GM18868 (cell line): Measurements from ENCODE around the gene LAD1.
A peak's percentile ranks its signal among the peaks of the same experiment; 100 is the strongest.

Source experiments
- ATAC-seq: cut with Tn5 transposase; IDR thresholded peaks from one replicate; pipeline ENCODE4 v1.9.1; 2021; ENCODE audit warnings: mild to moderate bottlenecking, moderate library complexity; ENCODE audit not compliant: unreplicated experiment

Gene LAD1, protein sequence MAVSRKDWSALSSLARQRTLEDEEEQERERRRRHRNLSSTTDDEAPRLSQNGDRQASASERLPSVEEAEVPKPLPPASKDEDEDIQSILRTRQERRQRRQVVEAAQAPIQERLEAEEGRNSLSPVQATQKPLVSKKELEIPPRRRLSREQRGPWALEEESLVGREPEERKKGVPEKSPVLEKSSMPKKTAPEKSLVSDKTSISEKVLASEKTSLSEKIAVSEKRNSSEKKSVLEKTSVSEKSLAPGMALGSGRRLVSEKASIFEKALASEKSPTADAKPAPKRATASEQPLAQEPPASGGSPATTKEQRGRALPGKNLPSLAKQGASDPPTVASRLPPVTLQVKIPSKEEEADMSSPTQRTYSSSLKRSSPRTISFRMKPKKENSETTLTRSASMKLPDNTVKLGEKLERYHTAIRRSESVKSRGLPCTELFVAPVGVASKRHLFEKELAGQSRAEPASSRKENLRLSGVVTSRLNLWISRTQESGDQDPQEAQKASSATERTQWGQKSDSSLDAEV

DNA sequence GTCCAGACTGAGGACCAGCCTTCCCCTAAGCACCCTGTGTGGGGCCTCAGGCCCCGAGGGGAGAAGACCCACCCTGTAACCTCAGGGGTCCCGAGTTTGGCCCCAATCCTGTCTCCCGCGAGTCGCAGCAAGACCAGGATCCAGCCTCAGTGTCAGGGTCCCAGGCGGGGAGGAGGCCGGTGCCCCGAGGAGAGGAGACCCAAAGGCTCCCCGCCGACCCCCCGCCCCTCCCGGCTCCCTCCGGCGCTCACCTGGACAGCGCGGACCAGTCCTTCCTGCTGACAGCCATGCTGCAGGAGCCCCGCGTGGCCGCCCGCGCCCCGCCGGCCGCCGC lies at the start of gene LAD1:
Gene LAD1, minus strand, starts transcription at position 307 of the 334 bp plus-strand sequence. Its CDS starts 18 bp downstream, at position 289.
- ATAC-seq = no peak

DNA sequence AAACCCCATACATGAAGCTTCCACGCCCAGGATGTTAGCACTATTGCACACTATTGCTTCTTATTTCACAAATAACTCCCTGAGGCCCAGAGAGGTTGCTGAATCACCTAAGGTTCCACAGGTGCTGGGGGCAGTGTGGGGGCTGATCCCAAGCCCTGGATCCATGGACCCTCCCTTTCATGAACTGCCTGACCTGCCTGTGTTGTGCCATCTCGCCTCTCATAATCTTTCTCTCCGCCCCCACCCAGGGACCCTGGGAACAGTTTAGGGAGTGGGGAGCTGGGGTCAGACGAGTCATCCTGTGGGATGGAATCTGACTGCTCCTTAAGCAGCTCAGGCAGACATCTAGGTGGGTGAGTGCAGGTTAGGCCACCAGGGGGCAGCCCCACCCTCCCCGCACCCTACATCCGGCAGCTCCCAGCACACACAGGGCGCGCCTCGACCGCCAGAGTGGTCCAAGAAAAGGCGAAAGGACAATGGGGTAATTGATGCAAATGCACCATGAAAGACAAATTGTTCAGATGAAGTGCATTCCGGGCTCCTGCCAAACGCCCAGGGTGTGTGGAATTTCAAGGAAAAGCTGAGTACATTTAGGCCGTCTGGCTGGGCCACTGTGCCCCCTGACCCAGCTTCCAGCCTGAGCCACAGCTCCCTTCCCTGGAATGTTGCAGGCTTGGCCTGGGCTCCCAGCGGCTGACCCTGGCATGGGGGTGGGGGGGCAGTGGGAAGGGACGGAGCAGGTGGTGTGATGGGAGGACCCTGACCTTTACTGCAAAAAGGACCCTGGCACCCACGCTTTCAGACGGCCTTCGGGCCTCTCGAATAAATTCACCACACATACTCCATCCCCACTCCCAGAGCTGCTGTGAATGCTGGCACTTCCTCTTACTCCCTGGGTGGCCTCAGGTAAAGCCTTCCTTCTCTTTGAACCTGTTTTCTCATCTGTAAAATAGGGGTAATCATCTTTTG lies 49.1 kb upstream of the LAD1 start:
- ATAC-seq = peak; percentile 65

DNA sequence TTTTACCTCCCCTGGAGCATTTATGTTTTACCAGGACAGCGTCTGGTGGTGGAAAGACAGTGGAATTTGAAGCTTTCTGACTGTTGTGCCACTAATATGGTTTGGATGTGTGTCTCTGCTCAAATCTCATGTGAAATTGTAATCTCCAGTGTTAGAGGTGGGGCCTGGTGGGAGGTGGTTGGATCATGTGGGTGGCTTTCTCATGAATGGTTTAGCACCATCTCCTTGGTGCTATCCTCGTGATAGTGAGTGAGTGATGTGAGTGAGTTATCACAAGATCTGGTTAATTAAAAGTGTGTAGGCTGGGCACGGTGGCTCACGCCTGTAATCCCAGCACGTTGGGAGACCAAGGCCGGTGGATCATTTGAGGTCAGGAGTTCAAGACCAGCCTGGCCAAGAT lies 46.2 kb upstream of the LAD1 start:
- ATAC-seq = no peak

DNA sequence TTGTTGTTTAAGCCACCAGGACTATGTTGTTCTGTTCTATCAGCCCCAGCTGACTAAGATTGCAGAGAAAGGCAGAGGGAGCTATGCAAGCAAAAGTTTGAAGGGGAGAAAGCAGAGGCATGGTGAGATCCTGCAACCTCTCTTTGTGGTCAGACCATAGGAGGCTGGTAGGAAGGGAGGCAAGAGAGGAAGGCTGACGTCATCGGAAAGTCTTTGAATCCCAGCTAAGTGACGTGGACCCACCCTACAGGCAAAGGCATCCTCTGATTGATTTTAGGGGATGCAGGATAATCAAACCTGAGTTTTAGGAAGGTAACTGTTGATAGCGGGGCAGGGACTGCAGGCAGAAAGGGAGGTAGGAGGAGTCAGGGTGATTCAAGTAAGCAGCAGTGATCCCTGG lies 45.7 kb upstream of the LAD1 start:
- ATAC-seq = no peak

DNA sequence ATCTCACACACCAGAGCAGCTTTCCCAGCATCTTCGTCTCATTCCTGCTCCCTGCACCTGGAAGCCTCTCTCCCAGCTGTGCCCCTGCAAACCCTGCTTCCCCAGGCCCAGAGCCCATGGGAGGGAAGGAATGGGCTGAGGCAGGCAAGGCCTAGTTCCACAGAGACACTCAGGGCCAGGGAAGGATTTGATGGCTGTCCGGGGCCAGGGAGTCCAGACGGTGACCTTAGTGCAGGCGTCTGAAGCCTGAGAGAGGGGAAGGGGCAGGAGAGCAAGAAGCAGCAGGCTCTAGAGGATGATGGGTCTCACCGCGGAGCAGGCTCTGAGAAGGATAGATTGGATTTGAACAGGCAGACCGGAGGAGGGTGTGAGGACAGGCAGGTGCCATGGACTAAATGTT lies 44.6 kb upstream of the LAD1 start:
- ATAC-seq = no peak

DNA sequence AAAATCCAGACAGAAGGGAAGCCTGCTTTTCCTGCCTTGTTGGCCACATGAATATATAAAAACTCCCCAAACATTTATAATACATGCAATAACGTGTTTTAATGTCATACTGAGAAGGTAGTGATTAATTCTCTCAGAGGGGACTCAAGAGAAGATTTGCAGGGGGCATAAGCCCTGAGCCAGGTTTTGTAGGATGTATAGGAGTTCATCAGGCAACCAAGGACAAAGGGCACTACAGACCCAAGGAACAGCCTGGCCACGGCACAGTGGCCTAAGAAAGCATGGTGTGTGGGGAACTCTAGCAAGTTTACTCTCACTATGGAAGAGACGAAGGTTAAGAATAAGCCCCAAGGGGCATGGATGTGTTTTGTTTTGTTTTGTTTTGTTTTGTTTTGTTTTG lies 37.8 kb upstream of the LAD1 start:
- ATAC-seq = no peak

DNA sequence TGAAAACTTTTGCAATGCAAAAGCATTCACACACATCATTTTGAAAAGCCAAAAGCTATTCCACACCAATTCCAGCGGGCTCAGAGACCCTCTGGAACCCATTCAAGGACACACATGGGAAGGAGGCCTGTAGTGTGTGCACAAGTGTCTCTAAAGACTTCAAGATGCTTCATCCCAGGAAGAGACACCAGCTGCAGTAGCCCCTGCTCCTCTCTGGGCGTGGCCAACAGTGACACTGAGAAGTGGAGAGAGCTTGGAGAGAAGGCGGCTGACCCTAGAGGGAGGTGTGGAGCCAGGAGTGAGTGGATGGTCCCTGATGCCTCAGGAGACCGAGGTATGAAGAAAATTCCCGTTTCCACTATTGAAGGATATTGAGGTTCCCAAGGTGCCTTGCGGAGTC lies 37.3 kb upstream of the LAD1 start:
- no peak for ATAC-seq

DNA sequence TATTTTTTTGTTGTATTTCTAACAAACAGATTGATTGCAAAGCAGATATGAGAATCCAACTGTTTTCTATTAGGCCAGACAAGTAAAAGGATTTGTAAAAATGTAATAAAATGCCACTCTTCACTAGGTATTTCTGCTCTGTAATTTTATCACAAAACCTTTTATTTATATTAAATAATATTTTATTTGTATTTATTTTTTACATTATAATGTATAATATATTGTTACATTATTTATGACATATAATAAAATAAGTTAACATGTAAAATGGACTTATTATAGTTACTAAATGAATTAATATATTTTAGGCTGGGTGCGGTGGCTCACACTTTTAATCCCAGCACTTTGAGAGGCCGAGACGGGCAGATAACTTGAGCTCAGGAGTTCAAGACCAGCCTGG lies 35.1 kb upstream of the LAD1 start:
- ATAC-seq = no peak

DNA sequence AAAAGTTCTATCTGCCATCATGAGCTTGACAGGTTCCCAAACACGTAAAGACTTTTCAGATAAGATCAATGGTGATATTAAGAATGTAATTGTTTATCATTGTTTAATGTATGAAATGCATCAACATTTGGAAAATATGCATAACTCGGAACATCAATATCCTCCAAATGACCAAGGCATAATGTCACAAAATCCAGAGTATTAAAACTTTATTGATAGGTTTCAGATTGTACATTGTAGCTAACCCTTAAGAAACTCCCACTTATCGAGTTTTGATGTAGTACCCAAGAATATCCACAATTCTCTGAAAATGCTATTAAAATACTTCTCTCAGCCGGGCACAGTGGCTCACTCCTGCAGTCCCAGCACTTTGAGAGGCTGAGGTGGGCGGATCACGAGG lies 34.5 kb upstream of the LAD1 start:
- no peak for ATAC-seq

DNA sequence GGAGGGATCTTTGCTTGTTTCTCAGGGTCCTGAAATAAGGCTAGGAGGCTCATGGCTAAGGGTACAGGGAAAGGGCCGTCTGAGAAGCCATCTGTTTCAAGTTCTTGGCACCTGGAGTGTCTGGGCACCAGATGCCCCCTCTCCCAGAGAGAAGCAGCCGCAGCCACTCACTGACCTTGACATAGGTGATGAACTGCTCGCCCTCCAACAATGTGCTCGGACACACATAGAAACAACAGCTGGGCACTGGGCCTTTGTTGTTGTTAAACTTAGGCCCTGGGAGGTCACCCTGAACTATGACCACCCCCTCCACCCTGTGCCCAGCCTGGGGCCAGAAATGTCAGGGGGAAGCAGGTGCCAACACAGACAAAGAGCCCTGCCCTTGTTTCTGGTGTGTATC lies 31.7 kb upstream of the LAD1 start:
- no peak for ATAC-seq

DNA sequence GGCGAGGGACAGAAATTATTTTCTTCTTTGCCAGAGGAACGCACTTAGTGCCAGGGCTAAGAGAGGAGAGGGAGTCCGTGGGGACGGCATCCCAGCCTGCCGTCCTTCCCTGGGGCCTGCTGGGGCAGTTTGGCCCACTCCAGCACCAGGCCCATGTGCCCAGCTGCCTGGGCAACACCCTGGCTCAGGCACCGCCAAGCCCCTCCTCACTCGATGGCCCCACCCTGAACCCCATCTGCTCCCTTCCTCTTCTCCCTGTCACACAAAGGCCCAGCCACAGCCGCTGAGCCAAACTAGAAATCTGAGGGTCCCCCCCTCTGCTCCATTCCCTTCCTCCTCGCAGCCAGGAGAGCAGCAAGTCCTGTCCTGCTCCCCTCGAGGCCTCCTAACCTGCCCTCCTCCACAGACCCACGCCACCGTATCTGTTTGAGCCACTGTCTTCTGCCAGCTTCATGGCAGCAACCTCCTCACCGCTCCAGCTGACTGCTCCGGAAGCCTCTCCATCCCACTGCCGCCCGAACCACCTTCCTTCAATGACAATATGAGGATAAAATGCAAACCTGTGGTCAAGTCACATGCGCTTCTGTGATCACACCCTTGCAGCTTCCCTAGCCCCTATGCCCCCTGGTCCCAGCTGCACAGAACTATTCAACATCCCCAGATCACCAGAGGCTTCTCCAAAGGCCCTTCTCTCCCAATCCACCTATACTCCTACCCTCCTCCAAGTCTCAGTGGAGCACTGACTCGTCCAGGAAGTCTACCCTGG lies 30.8 kb upstream of the LAD1 start:
- no peak for ATAC-seq

DNA sequence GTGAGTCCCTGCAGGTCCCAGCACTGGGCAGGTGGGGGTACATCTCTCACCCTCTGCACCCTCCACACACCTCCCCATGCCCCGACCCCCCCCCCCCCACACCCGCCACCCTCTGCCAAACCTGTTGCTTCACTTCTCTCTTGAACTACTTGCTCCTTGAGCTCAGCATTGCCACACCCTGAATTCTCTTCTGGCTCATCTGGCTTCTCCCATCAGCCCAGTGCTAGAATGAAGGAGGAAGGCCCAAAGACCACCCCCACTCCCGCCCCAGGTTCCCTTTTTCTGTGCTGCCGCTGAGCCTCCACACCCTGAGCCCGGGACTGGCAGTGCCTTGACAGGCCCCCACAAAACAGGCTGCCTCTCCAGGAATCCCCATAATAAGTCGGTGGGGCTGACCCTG lies 28.8 kb upstream of the LAD1 start:
- no peak for ATAC-seq

DNA sequence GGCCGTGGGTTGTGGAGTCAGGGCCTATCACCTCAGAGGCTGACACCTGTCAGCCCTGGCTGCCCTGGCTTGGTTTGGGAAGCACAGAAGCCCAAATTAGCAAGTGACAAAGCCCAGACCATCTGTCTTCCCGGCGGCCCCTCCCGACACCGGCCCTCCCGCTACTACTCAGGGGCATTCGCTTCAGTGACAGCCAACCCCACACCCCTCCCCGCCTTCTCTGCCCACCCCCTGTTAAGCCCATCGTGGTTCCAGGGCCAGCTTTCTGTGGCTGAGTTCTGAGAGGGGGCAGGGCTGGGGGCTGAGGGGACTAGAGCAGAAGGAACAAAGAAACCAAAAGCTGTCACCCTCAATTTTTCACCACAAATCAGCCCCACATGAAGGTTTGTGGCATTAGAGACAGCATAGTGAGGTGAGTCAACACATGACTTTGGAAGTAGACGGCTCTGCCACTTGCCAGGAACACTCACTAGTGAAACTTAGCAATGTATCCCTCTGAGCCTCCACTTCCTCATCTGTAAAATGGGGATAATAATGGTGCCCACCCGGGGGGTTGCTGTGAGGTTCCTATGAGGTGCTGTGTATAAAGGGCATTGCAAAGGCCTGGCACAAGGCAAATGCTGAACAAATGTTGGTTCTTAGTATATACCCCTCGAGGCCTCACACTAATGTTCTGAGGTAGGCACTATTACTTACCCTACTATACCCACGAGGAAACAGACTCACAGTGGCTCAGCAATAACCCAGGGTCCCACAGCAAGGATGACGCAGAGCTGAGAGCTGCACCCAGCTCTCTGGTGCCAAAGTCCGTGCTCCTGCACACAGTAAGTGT lies 27.6 kb upstream of the LAD1 start:
- no peak for ATAC-seq

DNA sequence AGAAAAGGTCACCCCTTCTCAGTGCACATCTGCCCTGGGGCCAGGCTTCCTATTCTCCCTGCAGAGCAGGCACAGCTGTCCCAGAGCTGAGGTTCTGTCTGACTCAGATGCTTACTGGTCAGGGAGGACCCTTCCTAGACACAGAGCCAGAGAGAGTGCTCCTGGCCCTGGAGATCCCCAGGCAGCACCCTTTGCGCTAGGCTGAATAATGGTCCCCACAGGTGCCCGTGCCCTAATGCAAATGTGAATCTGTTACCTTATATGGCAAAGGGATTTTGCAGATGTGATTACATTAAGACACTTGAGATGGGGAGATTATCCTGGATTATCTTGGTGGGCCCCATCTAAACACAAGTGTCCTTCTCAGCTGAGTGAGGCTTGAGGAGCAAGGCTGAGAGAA lies 25.0 kb upstream of the LAD1 start:
- ATAC-seq = no peak

DNA sequence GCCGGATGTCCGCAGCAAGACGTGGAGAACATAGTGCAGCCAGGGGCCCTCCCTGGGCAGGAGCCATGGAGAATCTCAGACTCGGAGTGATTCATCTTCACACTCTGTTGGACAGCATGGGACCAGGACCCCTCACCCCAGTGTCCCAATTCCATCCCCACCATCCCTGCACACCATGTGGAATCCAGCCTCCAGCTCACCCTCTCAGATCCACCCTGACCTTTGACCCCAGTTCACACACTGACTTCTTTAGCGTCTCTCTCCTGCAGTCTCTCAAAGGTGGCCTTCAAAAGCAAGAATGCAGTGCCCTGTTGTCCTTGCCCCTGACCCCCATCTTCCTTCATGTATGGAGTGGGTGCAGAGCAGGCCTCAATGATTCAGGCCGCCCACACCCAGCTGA lies 24.5 kb upstream of the LAD1 start:
- ATAC-seq = no peak

DNA sequence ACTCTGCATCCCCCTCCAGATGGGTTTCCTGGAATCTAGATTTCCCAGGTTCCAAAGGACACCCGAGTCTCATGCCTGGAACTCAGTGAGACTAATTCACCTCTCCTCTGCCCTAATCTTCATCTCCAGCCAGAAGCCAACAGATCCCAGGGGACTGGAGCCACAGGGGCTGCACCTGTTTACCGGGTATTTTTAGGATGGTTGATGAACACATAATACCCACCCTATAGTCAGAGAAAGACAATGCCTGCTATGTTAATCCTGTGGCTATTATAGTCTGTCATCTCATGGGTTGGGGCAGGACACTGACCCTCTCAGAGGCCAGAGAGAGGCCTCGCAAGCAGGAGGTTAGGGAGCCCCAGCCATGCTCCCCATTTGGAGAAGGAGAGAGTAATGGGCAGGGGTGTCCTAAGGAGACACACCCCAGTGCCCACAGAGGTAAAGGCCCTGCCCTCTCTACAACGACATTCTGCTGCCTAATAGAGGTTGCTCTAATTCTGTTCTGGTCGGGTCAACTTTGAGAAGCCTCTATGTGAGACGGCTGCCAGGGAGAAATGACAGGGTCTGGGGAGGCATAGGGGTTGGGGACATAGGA lies 23.4 kb upstream of the LAD1 start:
- ATAC-seq = no peak

DNA sequence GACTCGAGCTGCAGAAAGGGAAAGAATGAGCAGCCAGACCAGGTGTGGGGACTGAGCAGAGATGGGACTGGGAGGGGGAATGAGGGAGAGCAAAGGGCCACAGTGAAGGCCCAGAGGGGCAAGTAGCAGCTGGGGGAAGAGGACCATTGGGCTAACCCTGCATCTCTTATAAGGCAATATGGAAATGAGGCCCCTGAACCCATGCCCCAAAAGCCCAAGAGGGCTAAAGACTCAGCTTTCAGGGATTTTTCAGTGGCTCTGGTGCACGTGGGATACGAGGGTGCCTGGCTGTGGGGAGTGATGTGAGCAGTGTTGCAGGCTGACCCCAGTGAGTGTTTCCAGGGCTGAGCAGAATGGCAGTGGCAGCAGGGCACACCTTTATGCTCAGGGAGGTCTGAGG lies 22.9 kb upstream of the LAD1 start:
- no peak for ATAC-seq

DNA sequence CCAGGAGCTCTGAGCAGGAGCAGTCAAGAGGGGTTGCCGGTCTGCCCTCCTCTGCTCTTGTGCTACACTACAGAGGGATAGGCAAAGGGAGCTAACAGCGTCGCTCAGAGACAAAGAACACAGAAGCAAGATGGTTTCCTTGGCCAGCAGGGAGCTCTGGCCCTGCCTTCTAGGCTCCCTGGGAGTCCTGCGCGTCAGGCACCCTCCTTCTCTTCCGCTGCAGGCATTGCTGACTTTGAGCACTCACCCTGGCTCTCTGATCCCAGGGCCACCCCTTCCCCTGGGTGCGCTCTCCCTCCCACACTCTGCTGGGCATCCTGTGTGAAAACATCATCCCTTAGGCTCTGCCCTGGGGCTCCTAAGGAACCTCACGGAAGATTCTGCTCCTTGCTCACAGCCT lies 21.9 kb upstream of the LAD1 start:
- ATAC-seq = no peak

DNA sequence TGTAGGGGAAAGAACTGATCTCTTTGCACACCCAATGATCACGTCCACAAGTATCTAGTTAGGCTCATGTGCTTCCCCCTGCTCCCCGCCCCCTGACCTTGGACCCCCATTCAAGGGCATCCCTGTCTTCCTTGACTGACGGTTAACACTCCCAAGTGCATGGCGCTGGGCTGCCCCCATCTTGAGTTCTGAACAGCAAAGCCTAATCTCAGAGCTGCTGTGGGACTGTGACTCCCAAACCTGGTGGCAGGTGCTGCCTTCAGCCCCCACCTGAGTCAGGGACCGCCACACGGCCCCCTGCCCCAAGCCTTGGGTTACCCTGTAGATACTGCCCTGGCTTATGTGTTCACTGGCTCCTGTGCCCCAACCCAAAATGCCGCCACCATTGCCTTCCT lies 21.5 kb upstream of the LAD1 start:
- ATAC-seq = no peak
